GM12892 (cell line): ENCODE data around the gene TNFAIP2.

Experiments used
- POLR2A ChIP-seq: IDR thresholded peaks from 2 replicates; pipeline ENCODE4 v1.6.1; 2011; ENCODE audit warnings: low read depth, low read length, control low read depth
- POLR2AphosphoS5 ChIP-seq: IDR thresholded peaks from 2 replicates; pipeline ENCODE4 v1.6.1; 2011; ENCODE audit warnings: low read depth, low read length, control low read depth
- TAF1 ChIP-seq: IDR thresholded peaks from 2 replicates; pipeline ENCODE4 v1.6.1; 2011; ENCODE audit warnings: low read depth, mild to moderate bottlenecking, control low read depth, low read length, borderline replicate concordance

- TF ChIP-seq POLR2A (no peak), TAF1 (no peak), POLR2AphosphoS5 (no peak)
Observed at GRCh38 chr14:103146141-103146709, 23.0 kb downstream of the TNFAIP2 start.
